WTC11 (cell line): ENCODE measurements around the gene CCDC200. TPM values are rescaled to one million over a fixed set of nuclear protein-coding genes. Genes with fewer than 3 reads are reported as not detected.

Source experiments
- ATAC-seq: fragments of 200-7000 bp; cut with Tn5 transposase; 2 replicates; pipeline ENCODE4 v1.10.0; 2021; ENCODE audit warnings: mild to moderate bottlenecking, moderate library complexity
- CTCF ChIA-PET: fragments of 300-600 bp; sonication (Branson Sonifier 250); formaldehyde crosslinking; loops from one replicate; lab custom pipeline; 2021; ENCODE audit warnings: antibody characterized with exemption; lab: Charles Lee
- POLR2A ChIA-PET: fragments of 350-600 bp; sonication (Branson Sonifier 250); formaldehyde crosslinking; loops from one replicate; lab custom pipeline; 2021; ENCODE audit warnings: antibody characterized with exemption; lab: Charles Lee
- DNase-seq: peaks from one replicate; pipeline ENCODE4 v3.0.0; 2021; ENCODE audit warnings: low spot score
- H3K27ac Mint-ChIP-seq: 2 replicates; pipeline ENCODE4 v1.8.0; 2021; ENCODE audit warnings: mixed read lengths
- H3K27me3 Mint-ChIP-seq: 2 replicates; pipeline ENCODE4 v1.8.0; 2021; ENCODE audit warnings: low read depth, mild to moderate bottlenecking, moderate library complexity, mixed read lengths
- H3K36me3 Mint-ChIP-seq: 2 replicates; pipeline ENCODE4 v1.8.0; 2021; ENCODE audit warnings: mixed read lengths
- H3K4me1 Mint-ChIP-seq: 2 replicates; pipeline ENCODE4 v1.8.0; 2022; ENCODE audit warnings: mixed read lengths
- H3K4me3 Mint-ChIP-seq: 2 replicates; pipeline ENCODE4 v1.8.0; 2021; ENCODE audit warnings: mild to moderate bottlenecking, moderate library complexity, mixed read lengths
- H3K9me3 Mint-ChIP-seq: 2 replicates; pipeline ENCODE4 v1.8.0; 2021; ENCODE audit warnings: mixed read lengths
- CBFB ChIP-seq: sonication (generic); formaldehyde crosslinking; IDR thresholded peaks from 2 replicates; pipeline ENCODE4 v1.8.1; 2022; ENCODE audit warnings: mild to moderate bottlenecking, low read depth, missing genetic modification reagents
- E2F4 ChIP-seq: sonication (generic); formaldehyde crosslinking; IDR thresholded peaks from 2 replicates; pipeline ENCODE4 v1.8.1; 2022; ENCODE audit warnings: low read depth, mild to moderate bottlenecking, moderate library complexity, missing genetic modification reagents, borderline replicate concordance
- EMX1 ChIP-seq: fragments of 250-450 bp; sonication (Bioruptor Pico); IDR thresholded peaks from 2 replicates; pipeline ENCODE4 v1.8.0; 2021; ENCODE audit warnings: mild to moderate bottlenecking
- ESRRA ChIP-seq: sonication (generic); formaldehyde crosslinking; IDR thresholded peaks from 2 replicates; pipeline ENCODE4 v1.8.1; 2022; ENCODE audit warnings: mild to moderate bottlenecking, missing genetic modification reagents, borderline replicate concordance
- ETV6 ChIP-seq: sonication (generic); formaldehyde crosslinking; IDR thresholded peaks from 2 replicates; pipeline ENCODE4 v1.8.1; 2022; ENCODE audit warnings: mild to moderate bottlenecking, missing genetic modification reagents
- FOXK1 ChIP-seq: sonication (generic); formaldehyde crosslinking; IDR thresholded peaks from 2 replicates; pipeline ENCODE4 v1.8.0; 2022; ENCODE audit warnings: mild to moderate bottlenecking, moderate library complexity, missing genetic modification reagents
- GABPB1 ChIP-seq: sonication (generic); formaldehyde crosslinking; IDR thresholded peaks from 2 replicates; pipeline ENCODE4 v1.8.1; 2023; ENCODE audit warnings: mild to moderate bottlenecking, missing genetic modification reagents
- GRHL2 ChIP-seq: fragments of 250-450 bp; sonication (Bioruptor Pico); IDR thresholded peaks from 2 replicates; pipeline ENCODE4 v1.8.0; 2022; ENCODE audit warnings: mild to moderate bottlenecking, moderate library complexity; ENCODE audit not compliant: insufficient replicate concordance, severe bottlenecking
- JUN ChIP-seq: sonication (generic); formaldehyde crosslinking; IDR thresholded peaks from 2 replicates; pipeline ENCODE4 v1.8.0; 2023; ENCODE audit warnings: mild to moderate bottlenecking, missing genetic modification reagents
- MAX ChIP-seq: sonication (generic); formaldehyde crosslinking; IDR thresholded peaks from 2 replicates; pipeline ENCODE4 v1.8.0; 2022; ENCODE audit warnings: mild to moderate bottlenecking, missing genetic modification reagents
- NR1H2 ChIP-seq: sonication (generic); formaldehyde crosslinking; IDR thresholded peaks from 2 replicates; pipeline ENCODE4 v1.9.0; 2021; ENCODE audit warnings: mild to moderate bottlenecking, moderate library complexity, missing genetic modification reagents
- SMAD3 ChIP-seq: sonication (generic); formaldehyde crosslinking; IDR thresholded peaks from 2 replicates; pipeline ENCODE4 v1.8.0; 2022; ENCODE audit warnings: missing genetic modification reagents, mild to moderate bottlenecking, borderline replicate concordance
- SMAD4 ChIP-seq: sonication (generic); formaldehyde crosslinking; IDR thresholded peaks from 2 replicates; pipeline ENCODE4 v1.8.0; 2022; ENCODE audit warnings: mild to moderate bottlenecking, missing genetic modification reagents
- SOX15 ChIP-seq: fragments of 250-450 bp; sonication (Bioruptor Pico); IDR thresholded peaks from 2 replicates; pipeline ENCODE4 v1.9.0; 2021; ENCODE audit warnings: mild to moderate bottlenecking
- TP53 ChIP-seq: sonication (generic); formaldehyde crosslinking; IDR thresholded peaks from 2 replicates; pipeline ENCODE4 v1.8.1; 2023; ENCODE audit warnings: mild to moderate bottlenecking, missing genetic modification reagents
- USF2 ChIP-seq: sonication (generic); formaldehyde crosslinking; IDR thresholded peaks from 2 replicates; pipeline ENCODE4 v1.8.1; 2023; ENCODE audit warnings: mild to moderate bottlenecking, missing genetic modification reagents, moderate library complexity
- ZNF121 ChIP-seq: sonication (generic); formaldehyde crosslinking; IDR thresholded peaks from 2 replicates; pipeline ENCODE4 v1.8.0; 2023; ENCODE audit warnings: missing genetic modification reagents
- ZNF232 ChIP-seq: sonication (generic); formaldehyde crosslinking; IDR thresholded peaks from 2 replicates; pipeline ENCODE4 v1.8.0; 2022; ENCODE audit warnings: mild to moderate bottlenecking, missing genetic modification reagents
- ZNF317 ChIP-seq: sonication (generic); formaldehyde crosslinking; IDR thresholded peaks from 2 replicates; pipeline ENCODE4 v1.8.1; 2023; ENCODE audit warnings: low read depth, mild to moderate bottlenecking, moderate library complexity, missing genetic modification reagents, borderline replicate concordance
- ZNF423 ChIP-seq: fragments of 250-450 bp; sonication (Bioruptor Pico); IDR thresholded peaks from 2 replicates; pipeline ENCODE4 v2.1.2; 2022; ENCODE audit warnings: mild to moderate bottlenecking, moderate library complexity
- ZNF532 ChIP-seq: fragments of 250-450 bp; sonication (Bioruptor Pico); IDR thresholded peaks from 2 replicates; pipeline ENCODE4 v1.9.0; 2021; ENCODE audit warnings: mild to moderate bottlenecking, borderline replicate concordance
- total RNA-seq: library from RNA; stranded (reverse); gene quantifications from 3 replicates; pipeline ENCODE4 v1.2.3, GENCODE V29; 2021
- TF ChIP-seq, protein P1 (sequence below): fragments of 250-450 bp; sonication (Bioruptor Pico); IDR thresholded peaks from 2 replicates; pipeline ENCODE4 v1.8.0; 2021; ENCODE audit warnings: mild to moderate bottlenecking
- TF ChIP-seq, protein P2 (sequence below): sonication (generic); formaldehyde crosslinking; IDR thresholded peaks from 2 replicates; pipeline ENCODE4 v1.8.1; 2022; ENCODE audit warnings: mild to moderate bottlenecking, moderate library complexity, missing genetic modification reagents

CCDC200 gene
- total RNA-seq, 1 experiment from 2014 or later = not detected

DNA sequence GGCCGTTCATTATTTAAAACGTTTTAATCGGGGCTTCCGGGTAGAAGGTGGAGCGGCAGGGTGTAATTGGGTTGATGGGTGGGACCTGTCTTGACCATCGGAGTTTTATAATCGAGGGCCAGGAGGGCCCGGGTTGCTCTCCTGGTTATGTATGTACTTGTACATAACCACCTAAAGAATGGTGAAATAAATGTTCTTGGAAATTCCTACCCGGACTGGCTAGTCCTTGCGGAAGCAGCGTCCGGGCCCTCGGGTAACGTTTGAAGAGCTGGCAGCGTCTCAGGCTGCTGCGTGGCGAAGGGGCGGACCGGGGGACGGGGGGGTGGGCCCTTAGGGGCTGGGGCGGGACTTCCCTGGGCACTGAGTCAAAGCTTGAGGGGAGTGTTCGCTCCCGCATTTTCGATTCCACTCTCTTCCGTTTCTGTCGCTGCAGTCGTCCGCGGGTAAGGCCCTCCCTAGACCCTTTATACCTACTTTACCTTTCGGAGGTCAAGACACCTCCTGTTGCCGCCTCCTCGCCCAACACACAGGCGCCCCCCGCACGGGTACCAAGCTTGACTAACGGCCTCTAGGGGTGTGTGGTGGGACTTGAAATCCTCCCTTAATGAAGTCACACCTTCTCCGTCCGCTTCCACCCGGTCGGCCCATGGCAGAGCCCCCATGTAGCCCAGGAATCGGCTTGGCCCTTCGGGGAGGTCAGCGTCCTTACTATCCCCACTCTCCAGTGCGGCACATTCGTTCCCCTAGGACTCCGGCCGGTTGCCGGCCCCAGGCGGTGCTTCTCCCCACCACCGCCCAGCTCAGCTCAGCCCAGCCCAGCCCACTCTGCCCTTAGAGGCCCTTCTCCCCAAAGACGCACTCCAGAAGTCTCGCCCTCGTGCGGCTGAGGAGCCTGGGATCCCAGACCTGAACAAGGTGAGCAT is 16.7 kb downstream of the CCDC200 start, which contains the start of gene TMEM106A (continued):
- TF ChIP-seq, protein P1, sequence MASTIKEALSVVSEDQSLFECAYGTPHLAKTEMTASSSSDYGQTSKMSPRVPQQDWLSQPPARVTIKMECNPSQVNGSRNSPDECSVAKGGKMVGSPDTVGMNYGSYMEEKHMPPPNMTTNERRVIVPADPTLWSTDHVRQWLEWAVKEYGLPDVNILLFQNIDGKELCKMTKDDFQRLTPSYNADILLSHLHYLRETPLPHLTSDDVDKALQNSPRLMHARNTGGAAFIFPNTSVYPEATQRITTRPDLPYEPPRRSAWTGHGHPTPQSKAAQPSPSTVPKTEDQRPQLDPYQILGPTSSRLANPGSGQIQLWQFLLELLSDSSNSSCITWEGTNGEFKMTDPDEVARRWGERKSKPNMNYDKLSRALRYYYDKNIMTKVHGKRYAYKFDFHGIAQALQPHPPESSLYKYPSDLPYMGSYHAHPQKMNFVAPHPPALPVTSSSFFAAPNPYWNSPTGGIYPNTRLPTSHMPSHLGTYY (CRISPR knock-in tag) = no peak
- no peak for TF ChIP-seq FOXK1 (CRISPR knock-in tag)
- TF ChIP-seq, all 79 proteins: peak for 5

DNA sequence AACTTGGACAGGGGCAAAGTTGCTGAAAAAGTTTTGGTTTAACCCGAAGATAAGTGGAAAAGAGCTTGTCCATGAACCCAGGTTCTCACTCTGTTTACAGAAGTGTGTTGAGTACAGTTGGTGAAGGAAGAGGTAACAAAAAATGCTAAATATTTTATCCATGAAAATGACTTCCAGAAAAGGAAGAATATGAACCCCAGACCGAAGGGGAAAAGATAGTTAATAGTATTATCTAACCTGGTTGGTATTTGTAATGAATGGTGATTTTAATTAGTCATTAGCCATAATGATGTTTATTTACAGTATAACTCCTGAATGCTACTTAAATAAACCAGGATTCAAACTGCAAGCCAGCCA is 17.3 kb downstream of the CCDC200 start:
- Mint-ChIP-seq H3K4me1 (peaks cover 20% of the 10 kb centered on the region), H3K4me3 (peak overlapping the region; percentile 94), H3K27me3 (no peaks in the 10 kb centered on the region), H3K9me3 (no peaks in the 10 kb centered on the region), H3K36me3 (peaks cover 6% of the 10 kb centered on the region; the same call in 1 of the 2 replicates), H3K27ac (peak overlapping the region; percentile 49)
- DNase-seq (no peak), ATAC-seq (no peak)
- TF ChIP-seq JUN (no peak), EMX1 (CRISPR knock-in tag) (no peak), E2F4 (CRISPR knock-in tag) (no peak), CBFB (CRISPR knock-in tag) (no peak), GABPB1 (CRISPR knock-in tag) (no peak), SMAD3 (CRISPR knock-in tag) (no peak)
- ChIA-PET POLR2A (interaction anchor here (0.6 to 1.0 kb wide), 3 partner anchors 11 to 212 kb away, joined by 3 to 7 read pairs (median 3); partner anchors contain the start of gene RPL27), CTCF (interaction anchor here (0.7 to 1.9 kb wide), 11 partner anchors 9 to 663 kb away, joined by 3 to 11 read pairs (median 5); partner anchors contain the start of genes BRCA1, NBR1 and RND2)

DNA sequence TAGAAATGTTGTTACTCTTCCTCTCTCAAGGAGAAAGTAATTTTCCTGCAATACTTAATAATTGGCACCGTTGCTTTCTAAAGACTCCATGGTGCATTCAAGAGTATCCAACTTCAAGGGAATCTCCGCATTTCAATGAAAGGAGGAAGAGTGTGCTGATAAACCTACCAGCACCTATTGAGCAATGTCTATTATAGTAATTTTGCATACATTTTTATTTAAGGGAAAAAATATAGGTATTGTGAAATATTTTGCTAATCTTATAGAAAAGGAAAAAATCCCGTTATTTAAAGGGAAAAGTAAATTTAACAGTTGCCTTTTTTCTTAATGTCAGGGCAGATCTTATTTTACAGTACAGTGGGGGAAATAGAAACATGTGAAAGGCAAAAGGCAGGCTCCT is 17.8 kb downstream of the CCDC200 start:
- POLR2A ChIA-PET = no interaction called here
- H3K36me3 Mint-ChIP-seq = peaks cover 6% of the 10 kb centered on the region; the same call in 1 of the 2 replicates
- CTCF ChIA-PET = interaction anchor here (1.6 kb wide), 1 partner anchor 99 kb away, joined by 9 read pairs; no protein-coding TSS in a partner anchor
- H3K4me3 Mint-ChIP-seq = peak overlapping the region; percentile 94
- no peak for ATAC-seq
- no peak for TF ChIP-seq ZNF232
- TF ChIP-seq SMAD4 (CRISPR knock-in tag) = no peak
- no peak for TF ChIP-seq ETV6 (CRISPR knock-in tag)
- TF ChIP-seq TP53 (CRISPR knock-in tag) = no peak
- TF ChIP-seq EMX1 (CRISPR knock-in tag) = no peak
- TF ChIP-seq, protein P2, sequence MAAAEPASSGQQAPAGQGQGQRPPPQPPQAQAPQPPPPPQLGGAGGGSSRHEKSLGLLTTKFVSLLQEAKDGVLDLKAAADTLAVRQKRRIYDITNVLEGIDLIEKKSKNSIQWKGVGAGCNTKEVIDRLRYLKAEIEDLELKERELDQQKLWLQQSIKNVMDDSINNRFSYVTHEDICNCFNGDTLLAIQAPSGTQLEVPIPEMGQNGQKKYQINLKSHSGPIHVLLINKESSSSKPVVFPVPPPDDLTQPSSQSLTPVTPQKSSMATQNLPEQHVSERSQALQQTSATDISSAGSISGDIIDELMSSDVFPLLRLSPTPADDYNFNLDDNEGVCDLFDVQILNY (CRISPR knock-in tag) = no peak
- no peak for TF ChIP-seq MAX (CRISPR knock-in tag)
- TF ChIP-seq NR1H2 = no peak
- no peak for TF ChIP-seq GABPB1 (CRISPR knock-in tag)
- TF ChIP-seq GRHL2 (CRISPR knock-in tag) = no peak
- no peak for TF ChIP-seq ZNF121 (CRISPR knock-in tag)
- no peak for TF ChIP-seq USF2 (CRISPR knock-in tag)
- TF ChIP-seq ZNF423 (CRISPR knock-in tag) = no peak
- no peak for TF ChIP-seq ESRRA (CRISPR knock-in tag)
- TF ChIP-seq ZNF532 (CRISPR knock-in tag) = no peak
- no peak for TF ChIP-seq ZNF317 (CRISPR knock-in tag)
- no peak for TF ChIP-seq SOX15 (CRISPR knock-in tag)
- no peaks in the 10 kb centered on the region for H3K27me3 Mint-ChIP-seq
- peaks cover 20% of the 10 kb centered on the region for H3K4me1 Mint-ChIP-seq
- no peak for DNase-seq
- peak overlapping the region; percentile 49; the same call in 1 of the 2 replicates for H3K27ac Mint-ChIP-seq
- H3K9me3 Mint-ChIP-seq = no peaks in the 10 kb centered on the region
